Mesodermal cell (in vitro differentiated cells): ENCODE data around the gene NBPF6.
"Not testable (repeated sequence)": the region's sequence is repeated elsewhere in the genome, so short reads cannot be mapped to it uniquely, and the experiment has no call there.

Experiments used
- H3K27ac ChIP-seq: 2 replicates; pipeline ENCODE4 v1.7.0; 2013; ENCODE audit warnings: mild to moderate bottlenecking, low read depth, low read length, moderate library complexity; ENCODE audit not compliant: severe bottlenecking
- H3K36me3 ChIP-seq: 2 replicates; pipeline ENCODE4 v1.7.1; 2013; ENCODE audit warnings: mild to moderate bottlenecking, low read length, moderate library complexity; ENCODE audit not compliant: control insufficient read depth, insufficient read depth
- H3K4me1 ChIP-seq: one replicate; pipeline ENCODE4 v1.7.1; 2013; ENCODE audit warnings: mild to moderate bottlenecking, low read length; ENCODE audit not compliant: insufficient read depth, control insufficient read depth, poor library complexity, severe bottlenecking
- H3K4me3 ChIP-seq: 2 replicates; pipeline ENCODE4 v1.7.0; 2013; ENCODE audit warnings: low read length, control low read depth, mild to moderate bottlenecking; ENCODE audit not compliant: insufficient read depth, poor library complexity, severe bottlenecking; ENCODE audit errors: extremely low read depth
- H3K9me3 ChIP-seq: 2 replicates; pipeline ENCODE4 v1.7.1; 2013; ENCODE audit warnings: mild to moderate bottlenecking, low read length, moderate library complexity; ENCODE audit not compliant: control insufficient read depth
- WGBS, 2 experiments: methylation state at CpG; one replicate each; pipeline ENCODE4 v1.1.5; 2013; ENCODE audit warnings: missing lambda C conversion rate in 2 of 2; ENCODE audit not compliant: insufficient coverage in 2 of 2; 5-methylcytosine and 5-hydroxymethylcytosine counted together

The NBPF6 gene

GRCh38 chr1:108502138-108502537, 52.0 kb downstream of the NBPF6 start:
- H3K9me3 ChIP-seq = no peaks in the 10 kb centered on the region
- 40 to 83% methylated on average over 1 to 2 of the region's 2 CpGs for WGBS, 2 experiments

GRCh38 chr1:108502624-108503023, 52.5 kb downstream of the NBPF6 start:
- Histone ChIP-seq H3K9me3 (no peaks in the 10 kb centered on the region), H3K36me3 (no peaks in the 10 kb centered on the region), H3K4me3 (no peak overlapping the region), H3K27ac (peak overlapping the region; percentile 87), H3K4me1 (peaks cover 15% of the 10 kb centered on the region)
- WGBS, 2 experiments = 92 to 100% methylated on average over 2 of the region's 2 CpGs

More at GRCh38 chr1:108502138-108502537, 52.0 kb downstream of the NBPF6 start:
- Histone ChIP-seq H3K4me1 (peaks cover 15% of the 10 kb centered on the region), H3K36me3 (no peaks in the 10 kb centered on the region), H3K4me3 (no peak overlapping the region), H3K27ac (peak overlapping the region; percentile 87)

- peaks cover 15% of the 10 kb centered on the region for H3K4me1 ChIP-seq
- WGBS, 2 experiments = 74 to 83% methylated on average over 4 of the region's 5 CpGs
- peak overlapping the region; percentile 87 for H3K27ac ChIP-seq
- no peak overlapping the region for H3K4me3 ChIP-seq
- no peaks in the 10 kb centered on the region for H3K36me3 ChIP-seq
- H3K9me3 ChIP-seq = no peaks in the 10 kb centered on the region
Observed at GRCh38 chr1:108503062-108503733, 53.1 kb downstream of the NBPF6 start.

- Histone ChIP-seq H3K27ac (no peak overlapping the region), H3K4me1 (peaks cover 15% of the 10 kb centered on the region), H3K36me3 (no peaks in the 10 kb centered on the region), H3K9me3 (no peaks in the 10 kb centered on the region), H3K4me3 (no peak overlapping the region)
- WGBS, 2 experiments = 92 to 93% methylated on average over 1 of the region's 1 CpG
Observed at GRCh38 chr1:108504447-108504846, 54.3 kb downstream of the NBPF6 start.

- Histone ChIP-seq H3K4me1 (peaks cover 15% of the 10 kb centered on the region), H3K36me3 (no peaks in the 10 kb centered on the region), H3K4me3 (no peak overlapping the region), H3K27ac (no peak overlapping the region), H3K9me3 (no peaks in the 10 kb centered on the region)
- WGBS, 2 experiments = no CpG with 5 or more reads among the region's 2 CpGs
Observed at GRCh38 chr1:108505763-108506070, 55.6 kb downstream of the NBPF6 start.

GRCh38 chr1:108511764-108512163, 61.6 kb downstream of the NBPF6 start:
- H3K4me1 ChIP-seq = no peaks in the 10 kb centered on the region
- WGBS, 2 experiments = 70 to 100% methylated on average over 1 to 2 of the region's 3 CpGs
- no peak overlapping the region for H3K27ac ChIP-seq
- no peaks in the 10 kb centered on the region for H3K36me3 ChIP-seq
- H3K4me3 ChIP-seq = no peak overlapping the region
- no peaks in the 10 kb centered on the region for H3K9me3 ChIP-seq

GRCh38 chr1:108512239-108513043, 62.3 kb downstream of the NBPF6 start:
- Histone ChIP-seq H3K4me1 (no peaks in the 10 kb centered on the region), H3K4me3 (no peak overlapping the region), H3K9me3 (no peaks in the 10 kb centered on the region), H3K36me3 (no peaks in the 10 kb centered on the region), H3K27ac (no peak overlapping the region)
- WGBS, 2 experiments = no CpG with 5 or more reads among the region's 6 CpGs

- Histone ChIP-seq H3K27ac (no peak overlapping the region), H3K4me3 (no peak overlapping the region), H3K36me3 (no peaks in the 10 kb centered on the region), H3K9me3 (no peaks in the 10 kb centered on the region), H3K4me1 (no peaks in the 10 kb centered on the region)
- WGBS, 2 experiments = no CpG with 5 or more reads among the region's 2 CpGs
Observed at GRCh38 chr1:108513044-108513415, 62.9 kb downstream of the NBPF6 start.

GRCh38 chr1:108513914-108514313, 63.8 kb downstream of the NBPF6 start:
- 100% methylated on average over 1 of the region's 2 CpGs for WGBS, 2 experiments
- H3K9me3 ChIP-seq, H3K4me3 ChIP-seq, H3K36me3 ChIP-seq, H3K4me1 ChIP-seq, H3K27ac ChIP-seq: not testable (repeated sequence)

- not testable (repeated sequence) for H3K27ac ChIP-seq, H3K36me3 ChIP-seq, H3K4me1 ChIP-seq, H3K9me3 ChIP-seq, H3K4me3 ChIP-seq
- WGBS, 2 experiments = no CpG with 5 or more reads among the region's 6 CpGs
Observed at GRCh38 chr1:108517301-108517897, 67.3 kb downstream of the NBPF6 start.
